Measurements from ENCODE around the gene AHNAK.

AHNAK gene

GRCh38 chr11:62416596-62416995 lies 130.0 kb downstream of the AHNAK start:
- TF ChIP-seq REST (IDR thresholded peaks at IDR 0.05; ENCODE audit: insufficient read depth in 1 of 2, low read depth in 2 of 2, low read length in 2 of 2) (no peak), FOXP2 (optimal IDR thresholded peaks at IDR 0.05; ENCODE audit: borderline replicate concordance, extremely low read depth, extremely low read length, insufficient read depth) (no peak), SIN3A (IDR thresholded peaks at IDR 0.05; ENCODE audit: borderline replicate concordance, insufficient read depth, low read length) (no peak), POLR2AphosphoS5 (IDR thresholded peaks at IDR 0.05; ENCODE audit: low read depth, low read length) (no peak), TAF1 (IDR thresholded peaks at IDR 0.05; ENCODE audit: borderline replicate concordance, insufficient read depth, low read length) (no peak)

GRCh38 chr11:62413060-62413696 lies 133.4 kb downstream of the AHNAK start:
- TF ChIP-seq POLR2AphosphoS5 (IDR thresholded peaks at IDR 0.05; ENCODE audit: low read depth, low read length) (no peak), TAF1 (IDR thresholded peaks at IDR 0.05; ENCODE audit: borderline replicate concordance, insufficient read depth, low read length) (no peak), SIN3A (IDR thresholded peaks at IDR 0.05; ENCODE audit: borderline replicate concordance, insufficient read depth, low read length) (no peak), REST (IDR thresholded peaks at IDR 0.05; ENCODE audit: insufficient read depth in 1 of 2, low read depth in 2 of 2, low read length in 2 of 2) (no peak), FOXP2 (optimal IDR thresholded peaks at IDR 0.05; ENCODE audit: borderline replicate concordance, extremely low read depth, extremely low read length, insufficient read depth) (no peak)

GRCh38 chr11:62411524-62411923 lies 135.1 kb downstream of the AHNAK start:
- TF ChIP-seq POLR2AphosphoS5 (IDR thresholded peaks at IDR 0.05; ENCODE audit: low read depth, low read length) (no peak), FOXP2 (optimal IDR thresholded peaks at IDR 0.05; ENCODE audit: borderline replicate concordance, extremely low read depth, extremely low read length, insufficient read depth) (no peak)

- TF ChIP-seq REST (IDR thresholded peaks at IDR 0.05; ENCODE audit: insufficient read depth in 1 of 2, low read depth in 2 of 2, low read length in 2 of 2): no peak
- no peak for TF ChIP-seq FOXP2 (optimal IDR thresholded peaks at IDR 0.05; ENCODE audit: borderline replicate concordance, extremely low read depth, extremely low read length, insufficient read depth)
- no peak for TF ChIP-seq POLR2AphosphoS5 (IDR thresholded peaks at IDR 0.05; ENCODE audit: low read depth, low read length)
- TF ChIP-seq TAF1 (IDR thresholded peaks at IDR 0.05; ENCODE audit: borderline replicate concordance, insufficient read depth, low read length): no peak
- no peak for TF ChIP-seq SIN3A (IDR thresholded peaks at IDR 0.05; ENCODE audit: borderline replicate concordance, insufficient read depth, low read length)
Measured at GRCh38 chr11:62410972-62411371, 135.6 kb downstream of the AHNAK start.

GRCh38 chr11:62409831-62410230 lies 136.8 kb downstream of the AHNAK start:
- TF ChIP-seq POLR2AphosphoS5 (IDR thresholded peaks at IDR 0.05; ENCODE audit: low read depth, low read length) (no peak), SIN3A (IDR thresholded peaks at IDR 0.05; ENCODE audit: borderline replicate concordance, insufficient read depth, low read length) (no peak), TAF1 (IDR thresholded peaks at IDR 0.05; ENCODE audit: borderline replicate concordance, insufficient read depth, low read length) (no peak), FOXP2 (optimal IDR thresholded peaks at IDR 0.05; ENCODE audit: borderline replicate concordance, extremely low read depth, extremely low read length, insufficient read depth) (no peak)

- TF ChIP-seq FOXP2 (optimal IDR thresholded peaks at IDR 0.05; ENCODE audit: borderline replicate concordance, extremely low read depth, extremely low read length, insufficient read depth): no peak
- no peak for TF ChIP-seq SIN3A (IDR thresholded peaks at IDR 0.05; ENCODE audit: borderline replicate concordance, insufficient read depth, low read length)
- no peak for TF ChIP-seq REST (IDR thresholded peaks at IDR 0.05; ENCODE audit: insufficient read depth in 1 of 2, low read depth in 2 of 2, low read length in 2 of 2)
- TF ChIP-seq TAF1 (IDR thresholded peaks at IDR 0.05; ENCODE audit: borderline replicate concordance, insufficient read depth, low read length): no peak
- no peak for TF ChIP-seq POLR2AphosphoS5 (IDR thresholded peaks at IDR 0.05; ENCODE audit: low read depth, low read length)
Measured at GRCh38 chr11:62406034-62406433, 140.6 kb downstream of the AHNAK start.
